Brain microvascular endothelial cell (primary cell): ENCODE measurements around the gene RECQL5.
"Not testable (repeated sequence)": the region's sequence is repeated elsewhere in the genome, so short reads cannot be mapped to it uniquely, and the experiment has no call there.

Experiments
- DNase-seq: peaks from one replicate; pipeline ENCODE4 v3.0.0-alpha.2; 2020
- H3K27ac ChIP-seq: fragments of 250-450 bp; sonication (Bioruptor Pico); 2 replicates; pipeline ENCODE4 v1.5.1; 2020; ENCODE audit warnings: mild to moderate bottlenecking, moderate library complexity
- H3K27me3 ChIP-seq: fragments of 250-450 bp; sonication (Bioruptor Pico); replicated peaks from 2 replicates; pipeline ENCODE4 v1.5.1; 2020; ENCODE audit warnings: mild to moderate bottlenecking
- H3K36me3 ChIP-seq: fragments of 250-450 bp; sonication (Bioruptor Pico); replicated peaks from 2 replicates; pipeline ENCODE4 v1.5.1; 2020; ENCODE audit warnings: mild to moderate bottlenecking
- H3K4me3 ChIP-seq: 2 replicates; pipeline ENCODE4 v1.5.1; 2011; ENCODE audit warnings: low read depth, mild to moderate bottlenecking, control low read depth, low read length, moderate library complexity
- in situ Hi-C: cut with HindIII; loops from 2 replicates; pipeline ENCODE4 v1.10.0; 2017; ENCODE audit warnings: low sequenced_read_pairs, low pct_ligation_motif_present
- TF ChIP-seq, protein P1 (sequence below): IDR thresholded peaks from 2 replicates; pipeline ENCODE4 v1.5.1; 2011; ENCODE audit warnings: low read depth, mild to moderate bottlenecking, moderate library complexity, low read length, control low read depth, inconsistent platforms; ENCODE audit errors: missing control alignments

Gene RECQL5

DNA sequence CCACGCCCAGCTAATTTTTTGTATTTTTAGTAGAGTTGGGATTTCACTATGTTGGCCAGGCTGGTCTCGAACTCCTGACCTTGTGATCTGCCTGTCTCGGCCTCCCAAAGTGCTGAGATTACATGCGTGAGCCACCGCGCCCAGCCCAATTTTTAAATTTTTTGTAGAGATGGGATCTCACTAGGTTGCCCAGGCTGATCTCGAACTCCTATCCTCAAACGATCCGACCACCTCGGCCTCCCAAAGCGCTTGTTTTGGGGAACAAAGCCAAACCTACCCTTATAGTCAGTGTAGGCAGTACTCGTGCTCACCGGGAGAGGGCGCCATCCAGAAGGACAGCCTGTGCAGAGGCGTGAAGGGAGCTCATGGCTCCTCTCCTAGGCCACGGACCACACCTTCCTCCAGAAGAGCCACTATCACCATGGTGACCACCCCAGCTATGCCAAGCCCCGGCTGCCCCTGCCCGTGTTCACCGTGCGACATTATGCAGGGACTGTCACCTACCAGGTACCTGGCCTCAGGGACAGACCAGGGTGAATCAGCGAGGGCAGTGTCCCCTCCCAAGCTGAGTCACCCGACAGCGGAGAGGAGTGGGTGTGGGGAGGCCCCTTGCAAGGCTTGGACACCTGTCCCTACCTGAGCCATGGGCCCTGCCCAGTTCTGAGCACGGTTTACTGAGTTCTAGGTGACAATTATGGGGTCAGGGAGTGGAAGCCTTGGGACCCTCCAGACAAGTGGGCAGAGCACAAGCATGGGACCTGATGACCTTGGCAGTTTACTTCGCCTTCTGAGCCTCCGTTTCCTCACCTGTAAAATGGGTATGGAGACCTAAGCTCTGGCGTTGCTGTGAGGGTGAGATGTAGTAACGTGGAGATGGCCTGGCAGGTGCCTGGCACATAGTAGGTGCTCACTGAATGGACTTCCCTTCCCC is 65.6 kb downstream of the RECQL5 start:
- no peaks in the 10 kb centered on the region for H3K36me3 ChIP-seq
- TF ChIP-seq, protein P1, sequence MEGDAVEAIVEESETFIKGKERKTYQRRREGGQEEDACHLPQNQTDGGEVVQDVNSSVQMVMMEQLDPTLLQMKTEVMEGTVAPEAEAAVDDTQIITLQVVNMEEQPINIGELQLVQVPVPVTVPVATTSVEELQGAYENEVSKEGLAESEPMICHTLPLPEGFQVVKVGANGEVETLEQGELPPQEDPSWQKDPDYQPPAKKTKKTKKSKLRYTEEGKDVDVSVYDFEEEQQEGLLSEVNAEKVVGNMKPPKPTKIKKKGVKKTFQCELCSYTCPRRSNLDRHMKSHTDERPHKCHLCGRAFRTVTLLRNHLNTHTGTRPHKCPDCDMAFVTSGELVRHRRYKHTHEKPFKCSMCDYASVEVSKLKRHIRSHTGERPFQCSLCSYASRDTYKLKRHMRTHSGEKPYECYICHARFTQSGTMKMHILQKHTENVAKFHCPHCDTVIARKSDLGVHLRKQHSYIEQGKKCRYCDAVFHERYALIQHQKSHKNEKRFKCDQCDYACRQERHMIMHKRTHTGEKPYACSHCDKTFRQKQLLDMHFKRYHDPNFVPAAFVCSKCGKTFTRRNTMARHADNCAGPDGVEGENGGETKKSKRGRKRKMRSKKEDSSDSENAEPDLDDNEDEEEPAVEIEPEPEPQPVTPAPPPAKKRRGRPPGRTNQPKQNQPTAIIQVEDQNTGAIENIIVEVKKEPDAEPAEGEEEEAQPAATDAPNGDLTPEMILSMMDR = peak; percentile 84
- H3K4me3 ChIP-seq = no peak overlapping the region
- no peak overlapping the region for H3K27ac ChIP-seq
- DNase-seq = peak; percentile 28
- H3K27me3 ChIP-seq = no peaks in the 10 kb centered on the region
- in situ Hi-C loops = no loop called here

DNA sequence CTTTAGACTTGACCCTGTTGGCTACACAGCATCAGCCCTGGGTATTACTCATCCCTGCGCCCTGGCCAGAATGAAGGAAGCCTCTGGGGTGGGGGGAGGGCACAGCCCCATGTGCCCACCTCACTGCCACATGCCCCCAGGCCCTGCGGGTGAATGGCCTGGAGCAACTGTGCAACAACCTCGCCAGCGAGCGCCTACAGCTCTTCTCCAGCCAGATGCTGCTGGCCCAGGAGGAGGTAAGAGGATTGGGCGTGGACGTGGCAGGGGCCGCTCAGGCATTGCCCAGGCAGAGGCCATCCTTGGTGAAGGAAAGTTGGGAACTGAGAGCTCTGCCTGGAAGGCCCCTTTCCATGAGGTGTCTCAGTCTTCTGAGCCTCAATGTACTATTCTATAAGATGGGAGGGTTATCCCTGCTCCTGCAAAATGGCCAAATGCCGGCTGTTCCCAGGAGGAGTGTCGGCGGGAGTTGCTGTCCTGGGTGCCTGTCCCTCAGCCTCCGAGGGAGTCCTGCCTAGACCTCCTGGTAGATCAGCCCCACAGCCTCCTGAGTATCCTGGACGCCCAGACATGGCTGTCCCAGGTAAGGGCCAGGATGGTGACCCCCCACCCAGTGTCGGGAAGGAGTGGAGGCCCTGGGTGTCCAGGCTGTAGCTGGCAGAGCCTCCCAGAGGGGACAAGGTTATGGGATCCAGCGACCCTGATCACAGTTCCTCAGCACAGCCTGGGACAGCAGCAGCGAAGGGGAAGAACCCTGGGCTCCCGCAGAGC is 70.5 kb downstream of the RECQL5 start:
- no peak for DNase-seq
- H3K27me3 ChIP-seq = no peaks in the 10 kb centered on the region
- TF ChIP-seq, protein P1 = no peak
- in situ Hi-C loops = no loop called here
- no peaks in the 10 kb centered on the region for H3K36me3 ChIP-seq
- H3K27ac ChIP-seq = no peak overlapping the region
- no peak overlapping the region for H3K4me3 ChIP-seq

DNA sequence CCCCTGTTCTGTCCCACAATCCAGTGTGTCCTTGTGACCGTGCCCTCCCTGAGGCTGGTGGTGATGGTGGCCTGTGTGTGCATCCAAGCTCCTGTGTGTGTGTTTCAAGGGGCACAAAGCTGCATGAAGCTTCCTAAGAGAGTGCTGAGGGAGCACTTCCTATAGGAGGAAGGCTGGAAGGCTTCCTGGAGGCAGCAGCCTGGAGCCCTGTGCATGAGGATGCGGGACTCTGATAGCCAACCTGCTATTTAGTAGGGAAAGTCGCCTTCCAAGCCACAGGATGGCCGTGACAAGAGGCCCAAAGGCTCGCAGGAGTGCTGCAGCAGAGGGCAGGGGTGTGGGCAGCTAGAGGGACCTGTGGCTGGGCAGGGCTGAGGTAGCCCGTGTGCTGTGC is 71.0 kb downstream of the RECQL5 start:
- no peaks in the 10 kb centered on the region for H3K27me3 ChIP-seq
- TF ChIP-seq, protein P1 = no peak
- DNase-seq = no peak
- H3K4me3 ChIP-seq = no peak overlapping the region
- no peak overlapping the region for H3K27ac ChIP-seq
- H3K36me3 ChIP-seq = no peaks in the 10 kb centered on the region
- in situ Hi-C loops = no loop called here

DNA sequence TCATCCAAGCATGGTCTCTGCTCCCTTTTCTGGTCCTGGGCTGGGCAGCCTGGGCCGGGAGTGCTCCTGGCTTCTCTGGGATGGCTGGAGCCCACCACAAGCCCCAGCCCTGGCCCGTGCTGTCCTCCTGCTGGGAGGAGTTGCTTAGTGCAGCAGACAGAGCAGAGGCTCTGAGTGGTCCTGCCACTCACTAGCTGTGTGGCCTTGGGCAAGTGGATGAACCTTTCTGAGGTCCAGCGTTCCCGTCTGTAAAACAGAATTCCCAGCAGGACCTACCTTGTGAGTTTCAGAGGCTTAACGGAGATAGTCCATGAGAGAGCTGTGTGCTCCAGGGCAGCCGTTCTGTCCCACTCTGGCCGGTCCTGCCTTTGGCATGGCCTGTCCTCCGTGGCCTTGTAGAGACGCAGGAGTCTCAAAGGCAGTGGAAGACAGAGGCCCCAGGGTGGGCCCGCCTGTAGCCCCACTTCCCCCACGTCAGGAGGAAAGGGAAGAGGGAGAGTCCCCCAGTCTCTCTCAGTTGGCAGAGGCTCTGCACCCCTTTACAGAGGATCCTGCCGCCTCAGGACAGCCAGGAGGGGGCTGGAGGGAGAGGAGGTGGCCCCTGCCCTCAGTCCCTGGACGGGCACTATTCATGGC is 71.6 kb downstream of the RECQL5 start:
- DNase-seq = no peak
- no peak overlapping the region for H3K4me3 ChIP-seq
- H3K27ac ChIP-seq = no peak overlapping the region
- TF ChIP-seq, protein P1 = no peak
- in situ Hi-C loops = no loop called here
- no peaks in the 10 kb centered on the region for H3K36me3 ChIP-seq
- no peaks in the 10 kb centered on the region for H3K27me3 ChIP-seq

DNA sequence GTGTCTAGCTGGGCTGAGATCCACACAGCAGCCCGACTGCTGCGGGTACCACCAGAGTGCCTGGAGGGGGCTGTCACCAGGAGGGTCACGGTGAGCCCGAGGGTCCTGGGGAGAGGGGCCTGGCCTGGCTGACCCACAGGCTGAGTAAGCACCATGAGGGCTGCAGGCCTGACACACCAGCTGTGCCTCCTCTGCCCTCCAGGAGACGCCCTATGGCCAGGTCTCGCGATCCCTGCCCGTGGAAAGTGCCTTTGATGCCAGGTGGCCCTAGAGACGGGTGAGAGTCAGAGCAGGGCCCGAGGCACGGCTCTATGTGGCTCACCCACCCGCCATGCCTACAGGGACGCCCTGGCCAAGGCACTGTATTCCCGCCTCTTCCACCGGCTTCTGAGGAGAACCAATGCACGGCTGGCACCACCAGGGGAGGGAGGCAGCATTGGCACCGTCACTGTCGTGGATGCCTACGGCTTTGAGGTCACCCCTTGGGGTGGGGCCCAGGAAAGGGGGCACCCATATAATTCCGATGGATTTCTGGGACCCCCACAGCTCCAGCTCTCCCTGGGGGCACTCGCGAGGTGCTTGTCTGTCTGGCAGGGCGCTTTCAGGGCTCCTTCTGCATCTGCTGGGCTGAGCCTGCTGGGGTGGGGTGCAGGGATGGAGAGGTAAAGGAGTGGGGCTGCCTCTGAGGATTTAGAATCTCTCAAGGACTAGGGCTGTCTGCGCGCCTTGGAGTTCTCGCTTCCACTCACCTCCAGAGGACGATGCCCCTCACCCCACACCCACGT is 72.3 kb downstream of the RECQL5 start:
- Histone ChIP-seq H3K36me3 (no peaks in the 10 kb centered on the region), H3K27me3 (no peaks in the 10 kb centered on the region), H3K27ac (no peak overlapping the region), H3K4me3 (no peak overlapping the region)
- DNase-seq = no peak
- in situ Hi-C loops = no loop called here
- TF ChIP-seq, protein P1 = no peak

DNA sequence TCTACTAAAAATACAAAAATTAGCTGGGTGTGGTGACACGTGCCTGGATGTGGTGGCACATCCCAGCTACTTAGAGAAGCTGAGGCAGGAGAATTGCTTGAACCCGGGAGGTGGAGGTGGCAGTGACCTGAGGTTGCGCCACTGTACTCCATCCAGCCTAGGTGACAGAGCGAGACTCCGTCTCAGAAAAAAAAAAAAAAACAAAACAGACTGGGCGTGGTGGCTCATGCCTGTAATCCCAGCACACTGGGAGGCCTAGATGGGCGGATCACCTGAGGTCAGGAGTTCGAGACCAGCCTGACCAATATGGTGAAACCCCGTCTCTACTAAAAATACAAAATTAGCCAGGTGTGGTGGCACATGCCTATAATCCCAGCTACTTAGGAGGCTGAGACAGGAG is 73.5 kb downstream of the RECQL5 start:
- H3K36me3 ChIP-seq, H3K27ac ChIP-seq, in situ Hi-C loops, DNase-seq, H3K27me3 ChIP-seq, H3K4me3 ChIP-seq: not testable (repeated sequence)
